Activated CD4-positive, alpha-beta T cell treated with anti-CD3 and anti-CD28 coated beads, Interleukin-2, amount 10 ng/mL, durations not matched to agents 24 days and 14 days (primary cell): ENCODE measurements around the gene PDGFRB. TPM values are rescaled to one million over a fixed set of nuclear protein-coding genes. Genes with fewer than 3 reads are reported as not detected.
"Not testable (repeated sequence)": the region's sequence is repeated elsewhere in the genome, so short reads cannot be mapped to it uniquely, and the experiment has no call there.

Source experiments
- DNase-seq: peaks from one replicate; pipeline ENCODE4 v3.0.0; 2022
- H3K27ac Mint-ChIP-seq: one replicate; pipeline ENCODE4 v1.8.0; 2022; ENCODE audit warnings: mild to moderate bottlenecking, mixed read lengths
- H3K27me3 Mint-ChIP-seq: one replicate; pipeline ENCODE4 v1.8.0; 2022; ENCODE audit warnings: mixed read lengths
- H3K36me3 Mint-ChIP-seq: one replicate; pipeline ENCODE4 v1.8.0; 2022; ENCODE audit warnings: low read depth, mild to moderate bottlenecking, mixed read lengths
- H3K4me1 Mint-ChIP-seq: one replicate; pipeline ENCODE4 v1.8.0; 2021; ENCODE audit warnings: mixed read lengths
- H3K4me3 Mint-ChIP-seq: one replicate; pipeline ENCODE4 v1.8.0; 2022; ENCODE audit warnings: mild to moderate bottlenecking, moderate library complexity, mixed read lengths
- H3K9me3 Mint-ChIP-seq: one replicate; pipeline ENCODE4 v1.8.0; 2021; ENCODE audit warnings: mixed read lengths
- intact Hi-C: fragments of 100-400 bp; cut with micrococcal nuclease; formaldehyde crosslinking; loops from one replicate; pipeline ENCODE4 v1.15.1; 2023
- total RNA-seq: library from RNA; stranded (reverse); gene quantifications from 2 replicates; pipeline ENCODE4 v1.2.3, GENCODE V29; 2022

The PDGFRB gene
- total RNA-seq, 1 donor from 2014 or later = 1.5 TPM

GRCh38 chr5:150108711-150109514 is 46.7 kb downstream of the PDGFRB start:
- no peak for DNase-seq
- no peaks in the 10 kb centered on the region for H3K9me3 Mint-ChIP-seq
- no peaks in the 10 kb centered on the region for H3K4me1 Mint-ChIP-seq
- no peaks in the 10 kb centered on the region for H3K36me3 Mint-ChIP-seq
- intact Hi-C loops = no loop called here
- H3K27me3 Mint-ChIP-seq = peaks cover 10% of the 10 kb centered on the region
- H3K4me3 Mint-ChIP-seq = no peak overlapping the region
- no peak overlapping the region for H3K27ac Mint-ChIP-seq

- no peaks in the 10 kb centered on the region for H3K36me3 Mint-ChIP-seq
- intact Hi-C loops = no loop called here
- DNase-seq = no peak
- H3K4me1 Mint-ChIP-seq = no peaks in the 10 kb centered on the region
- no peaks in the 10 kb centered on the region for H3K9me3 Mint-ChIP-seq
- H3K4me3 Mint-ChIP-seq = no peak overlapping the region
- peaks cover 9% of the 10 kb centered on the region for H3K27me3 Mint-ChIP-seq
- H3K27ac Mint-ChIP-seq = no peak overlapping the region
These were observed 47.7 kb downstream of the PDGFRB start for GRCh38 chr5:150107909-150108447.

GRCh38 chr5:150106674-150107426 is 48.8 kb downstream of the PDGFRB start:
- Mint-ChIP-seq H3K36me3 (no peaks in the 10 kb centered on the region), H3K27me3 (peaks cover 9% of the 10 kb centered on the region), H3K4me1 (no peaks in the 10 kb centered on the region), H3K27ac (no peak overlapping the region), H3K4me3 (no peak overlapping the region), H3K9me3 (no peaks in the 10 kb centered on the region)
- intact Hi-C loops = no loop called here
- DNase-seq = no peak

GRCh38 chr5:150105928-150106615 is 49.6 kb downstream of the PDGFRB start:
- DNase-seq = no peak
- intact Hi-C loops = no loop called here
- Mint-ChIP-seq H3K9me3 (no peaks in the 10 kb centered on the region), H3K4me1 (no peaks in the 10 kb centered on the region), H3K27ac (no peak overlapping the region), H3K4me3 (no peak overlapping the region), H3K27me3 (peaks cover 7% of the 10 kb centered on the region), H3K36me3 (no peaks in the 10 kb centered on the region)

- Mint-ChIP-seq H3K27ac (no peak overlapping the region), H3K4me1 (no peaks in the 10 kb centered on the region), H3K4me3 (no peak overlapping the region), H3K27me3 (peaks cover 6% of the 10 kb centered on the region), H3K9me3 (no peaks in the 10 kb centered on the region), H3K36me3 (no peaks in the 10 kb centered on the region)
- intact Hi-C loops = no loop called here
- DNase-seq = no peak
These were observed 51.1 kb downstream of the PDGFRB start for GRCh38 chr5:150104550-150104870.

GRCh38 chr5:150103678-150104549 is 51.7 kb downstream of the PDGFRB start:
- no peak for DNase-seq
- Mint-ChIP-seq H3K4me3 (no peak overlapping the region), H3K9me3 (no peaks in the 10 kb centered on the region), H3K36me3 (no peaks in the 10 kb centered on the region), H3K27ac (no peak overlapping the region), H3K4me1 (no peaks in the 10 kb centered on the region), H3K27me3 (peaks cover 10% of the 10 kb centered on the region)
- intact Hi-C loops = no loop called here

- Mint-ChIP-seq H3K36me3 (no peaks in the 10 kb centered on the region), H3K27me3 (peaks cover 27% of the 10 kb centered on the region)
- intact Hi-C loops = no loop called here
These were observed 54.6 kb downstream of the PDGFRB start for GRCh38 chr5:150101023-150101422.

GRCh38 chr5:150097152-150097551 is 58.5 kb downstream of the PDGFRB start:
- Mint-ChIP-seq H3K4me3 (no peak overlapping the region), H3K9me3 (no peaks in the 10 kb centered on the region), H3K4me1 (peaks cover 3% of the 10 kb centered on the region), H3K36me3 (no peaks in the 10 kb centered on the region), H3K27me3 (peaks cover 40% of the 10 kb centered on the region), H3K27ac (no peak overlapping the region)
- no peak for DNase-seq
- intact Hi-C loops = no loop called here

More at GRCh38 chr5:150101023-150101422, 54.6 kb downstream of the PDGFRB start:
- no peaks in the 10 kb centered on the region for H3K4me1 Mint-ChIP-seq
- no peaks in the 10 kb centered on the region for H3K9me3 Mint-ChIP-seq
- no peak for DNase-seq
- no peak overlapping the region for H3K4me3 Mint-ChIP-seq
- no peak overlapping the region for H3K27ac Mint-ChIP-seq

GRCh38 chr5:150092159-150092787 is 63.4 kb downstream of the PDGFRB start:
- H3K9me3 Mint-ChIP-seq = no peaks in the 10 kb centered on the region
- DNase-seq = no peak
- intact Hi-C loops = no loop called here
- H3K36me3 Mint-ChIP-seq = no peaks in the 10 kb centered on the region
- H3K4me1 Mint-ChIP-seq = peaks cover 7% of the 10 kb centered on the region
- no peak overlapping the region for H3K4me3 Mint-ChIP-seq
- H3K27me3 Mint-ChIP-seq = peaks cover 37% of the 10 kb centered on the region
- peak overlapping the region; percentile 16 for H3K27ac Mint-ChIP-seq

- Mint-ChIP-seq H3K27me3 (peaks cover 37% of the 10 kb centered on the region), H3K36me3 (no peaks in the 10 kb centered on the region), H3K4me3 (no peak within 1 kb of the TSS), H3K9me3 (no peaks in the 10 kb centered on the region), H3K27ac (no peak within 1 kb of the TSS), H3K4me1 (peaks cover 7% of the 10 kb centered on the region)
- no peak for DNase-seq
- intact Hi-C loops = no loop called here
These were observed 69.5 kb downstream of the PDGFRB start, which contains the start of gene CSF1R for GRCh38 chr5:150085950-150086715. CSF1R (minus strand) TSS chr5:150086554; CDS start chr5:150086427, 127 bp downstream.

- Mint-ChIP-seq H3K4me1 (peaks cover 7% of the 10 kb centered on the region), H3K9me3 (no peaks in the 10 kb centered on the region), H3K4me3 (no peak overlapping the region), H3K36me3 (no peaks in the 10 kb centered on the region), H3K27ac (no peak overlapping the region), H3K27me3 (peaks cover 34% of the 10 kb centered on the region)
- DNase-seq = no peak
- intact Hi-C loops = no loop called here
These were observed 70.3 kb downstream of the PDGFRB start for GRCh38 chr5:150085191-150085912.

GRCh38 chr5:150084754-150085153 is 70.9 kb downstream of the PDGFRB start:
- H3K36me3 Mint-ChIP-seq, H3K9me3 Mint-ChIP-seq, DNase-seq, H3K27ac Mint-ChIP-seq, intact Hi-C loops, H3K4me1 Mint-ChIP-seq, H3K4me3 Mint-ChIP-seq: not testable (repeated sequence)
- H3K27me3 Mint-ChIP-seq = peaks cover 34% of the 10 kb centered on the region
